ENCODE results near the gene TCL1B.
"Not testable (repeated sequence)": the region's sequence is repeated elsewhere in the genome, so short reads cannot be mapped to it uniquely, and the experiment has no call there.

Gene TCL1B, protein sequence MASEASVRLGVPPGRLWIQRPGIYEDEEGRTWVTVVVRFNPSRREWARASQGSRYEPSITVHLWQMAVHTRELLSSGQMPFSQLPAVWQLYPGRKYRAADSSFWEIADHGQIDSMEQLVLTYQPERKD

DNA sequence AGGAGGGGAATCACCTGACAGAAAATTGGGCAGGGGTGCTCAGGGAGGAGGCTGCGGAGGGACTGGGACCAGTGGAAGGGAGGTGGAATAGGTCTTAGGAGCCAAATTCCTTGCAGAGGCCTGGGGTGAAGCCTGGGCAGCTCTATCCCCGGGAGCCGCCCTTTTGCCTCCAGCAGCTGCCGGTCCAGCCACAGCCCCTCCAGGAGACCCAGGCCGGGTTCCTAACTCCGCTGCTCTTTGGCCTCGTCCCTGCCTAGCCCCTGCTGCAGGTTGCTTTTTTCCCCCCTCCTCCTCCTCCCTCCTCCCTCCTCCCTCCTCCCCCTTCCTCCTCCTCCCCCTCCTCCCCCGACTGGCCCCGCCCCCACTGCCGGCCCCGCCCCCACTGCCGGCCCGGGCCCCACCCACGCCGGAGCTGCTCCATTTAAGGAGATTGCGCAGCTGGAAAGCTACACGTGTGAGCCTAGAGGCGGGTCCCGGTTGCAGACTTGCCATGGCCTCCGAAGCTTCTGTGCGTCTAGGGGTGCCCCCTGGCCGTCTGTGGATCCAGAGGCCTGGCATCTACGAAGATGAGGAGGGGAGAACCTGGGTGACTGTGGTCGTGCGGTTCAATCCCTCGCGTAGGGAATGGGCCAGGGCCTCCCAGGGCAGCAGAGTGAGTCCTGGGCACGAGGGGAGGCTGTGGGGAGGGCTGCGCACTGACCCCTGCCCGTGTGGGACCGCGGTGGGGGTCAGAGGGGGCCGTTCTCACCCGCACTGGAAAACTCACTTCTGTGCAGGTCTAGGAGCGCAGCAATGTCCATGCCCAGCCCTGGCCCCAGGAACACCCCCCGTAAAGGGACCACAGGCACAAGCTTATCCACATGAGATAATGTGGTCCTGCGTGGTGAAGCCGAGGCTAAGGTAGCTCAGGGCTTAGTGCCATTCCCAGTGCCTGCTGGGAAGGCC lies at the start of gene TCL1B:
Gene TCL1B, plus strand, starts transcription at position 449 of the 945 bp plus-strand sequence. Its CDS starts 42 bp downstream, at position 491.
- DNase-seq = no peak

DNA sequence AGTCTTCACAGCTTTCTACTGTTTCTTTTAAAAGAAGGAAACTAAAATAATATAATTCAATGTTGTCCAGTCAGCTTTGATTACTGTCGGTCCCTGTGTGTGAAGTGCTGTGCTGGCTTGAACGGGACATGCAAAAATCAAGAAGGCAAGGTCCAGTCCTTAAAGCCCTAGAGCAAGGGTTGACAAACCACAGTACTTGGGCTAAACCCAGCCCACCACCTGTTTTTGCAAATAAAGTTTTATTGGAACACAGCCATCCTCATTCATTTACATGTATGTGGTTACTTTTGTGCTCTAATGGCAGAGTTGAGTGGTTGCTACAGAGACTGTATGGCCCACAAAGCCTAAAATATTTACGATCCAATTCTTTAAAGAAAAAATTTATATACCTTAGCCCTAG lies 41.2 kb upstream of the TCL1B start:
- DNase-seq = no peak

DNA sequence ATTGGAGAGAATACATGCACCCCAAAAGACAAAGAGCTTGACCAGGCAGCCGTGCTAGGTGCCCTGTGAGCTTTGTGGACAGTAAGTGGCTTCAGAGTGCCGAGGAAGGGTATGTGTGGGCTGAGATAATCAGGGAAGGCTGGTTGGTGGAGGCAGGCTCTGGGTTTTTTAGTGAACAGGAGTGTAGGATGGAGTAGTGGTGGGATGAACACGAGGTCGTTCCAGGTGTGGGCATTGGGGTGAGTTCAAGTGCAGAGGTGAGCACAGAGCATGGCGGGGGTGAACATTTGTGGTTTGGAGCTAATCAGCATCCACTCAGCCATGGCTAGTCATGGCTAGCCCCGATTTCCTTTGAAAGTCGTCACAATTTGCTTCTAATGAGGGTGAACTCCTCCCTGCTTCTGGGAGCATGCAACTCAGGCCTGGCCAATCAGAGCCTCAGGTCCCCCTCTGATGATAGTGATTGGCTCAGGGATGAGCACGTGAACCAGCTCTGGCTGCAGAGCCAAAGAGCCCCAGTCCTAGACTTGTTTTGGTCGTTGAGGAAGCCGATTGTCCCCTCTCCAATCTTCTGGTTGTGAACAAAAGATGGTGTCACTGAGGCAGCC lies 40.7 kb upstream of the TCL1B start:
- DNase-seq = no peak

DNA sequence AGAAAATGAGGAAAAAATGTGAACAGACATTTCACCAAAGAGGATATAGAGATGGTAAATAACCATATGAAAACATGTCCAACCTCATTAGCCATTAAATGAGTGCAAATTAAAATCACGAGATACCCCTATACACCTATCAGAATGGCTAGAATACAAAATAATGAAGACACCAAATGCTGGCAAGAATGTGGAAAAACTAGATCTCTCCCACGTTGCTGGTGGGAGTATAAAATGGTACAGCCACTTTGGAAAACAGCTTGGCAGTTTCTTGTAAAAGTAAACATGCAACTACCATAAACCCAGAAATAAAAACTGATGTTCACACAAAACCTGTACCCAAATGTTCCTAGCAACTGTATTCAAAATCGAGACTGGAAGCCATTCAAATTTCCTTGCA lies 38.3 kb upstream of the TCL1B start:
- no peak for DNase-seq

DNA sequence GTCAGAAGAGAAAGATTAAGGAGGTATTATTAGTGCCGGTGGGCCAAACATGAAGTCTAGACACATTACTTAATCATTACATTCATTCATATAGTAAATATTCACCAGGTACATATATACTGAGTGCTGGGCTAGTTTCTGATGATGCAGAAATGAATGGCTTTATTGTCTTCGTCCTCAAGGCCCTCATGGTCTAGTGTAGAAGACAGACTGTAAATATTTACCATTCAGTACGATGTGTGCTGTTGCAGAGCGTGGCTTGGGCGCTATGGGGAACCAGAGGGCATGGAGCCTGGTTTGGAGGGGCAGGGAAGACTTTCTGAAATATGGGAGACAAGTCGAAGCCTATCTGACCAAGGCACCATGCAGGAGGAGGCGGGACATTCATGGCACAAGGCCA lies 37.0 kb upstream of the TCL1B start:
- no peak for DNase-seq

DNA sequence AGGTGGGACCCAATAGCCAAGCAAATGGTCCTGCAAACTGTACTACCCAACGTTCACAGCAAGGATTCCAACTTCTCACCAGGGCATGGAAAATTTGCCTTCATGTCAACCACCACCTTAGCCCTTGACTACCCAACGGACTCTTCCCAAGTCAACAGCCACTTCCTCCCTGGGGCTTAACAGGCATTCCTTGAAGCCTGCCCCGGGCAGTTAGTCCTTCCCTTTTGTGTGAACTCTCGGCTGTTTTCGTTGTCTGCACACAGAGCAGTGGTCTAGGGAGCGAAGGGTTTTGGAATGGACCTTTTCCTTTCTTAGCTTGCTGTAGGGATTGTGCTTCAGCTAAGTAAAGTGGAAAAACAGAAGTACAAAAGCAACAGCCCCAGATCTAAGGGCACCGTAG lies 35.2 kb upstream of the TCL1B start:
- no peak for DNase-seq

DNA sequence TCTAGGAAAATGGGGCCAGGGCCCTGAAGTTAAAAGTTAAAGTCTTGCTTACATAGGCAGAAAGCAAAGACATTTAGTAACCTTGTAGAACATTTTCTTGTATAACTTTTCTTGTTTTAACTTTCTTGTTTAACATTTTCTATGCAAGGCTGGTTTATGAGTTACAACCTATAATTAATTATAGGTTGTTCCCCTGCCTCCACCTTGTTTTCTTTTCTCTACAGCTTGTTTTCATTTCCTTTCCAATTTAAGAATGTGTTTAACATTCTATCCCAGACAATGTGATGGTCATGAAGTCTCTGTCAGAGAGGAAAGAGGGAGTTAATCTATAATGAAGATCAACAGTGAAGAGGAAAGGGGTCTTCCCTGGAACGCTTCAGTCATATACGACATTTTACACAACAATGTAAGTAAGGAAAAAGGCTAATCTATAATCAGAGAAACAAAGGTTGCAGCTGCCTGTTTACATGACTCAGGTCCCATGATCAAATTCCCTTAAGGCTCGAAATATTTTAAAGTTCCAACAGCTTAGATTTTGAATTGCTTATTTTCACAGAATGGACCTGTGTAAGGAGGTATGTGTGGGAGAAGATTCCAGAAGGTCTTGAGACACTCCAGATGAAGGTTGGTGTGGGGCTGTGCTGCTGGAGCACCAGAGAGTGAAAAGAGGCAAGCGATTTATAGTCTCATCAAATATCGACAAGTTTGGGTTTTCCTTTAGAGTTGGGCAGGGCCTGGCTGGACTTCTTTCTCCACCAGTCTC lies 34.2 kb upstream of the TCL1B start:
- DNase-seq = no peak

DNA sequence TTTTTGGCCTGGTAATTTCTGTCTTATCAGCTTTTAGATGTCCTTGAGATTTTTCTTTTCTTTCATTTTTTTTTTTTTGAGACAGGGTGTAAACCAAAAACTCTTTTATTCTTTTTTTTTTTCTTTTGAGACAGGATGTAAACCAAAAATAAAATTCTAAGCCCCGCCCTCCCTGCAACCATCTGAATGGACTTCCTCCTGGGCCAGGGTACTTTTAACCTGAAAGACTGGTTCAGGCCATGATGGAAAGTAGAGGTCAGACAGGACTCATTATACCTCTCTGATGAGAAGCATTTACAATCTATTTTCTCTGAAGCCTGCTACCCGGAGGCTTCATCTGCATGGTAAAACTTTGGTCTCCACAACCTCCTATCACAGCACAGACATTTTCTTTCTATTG lies 33.5 kb upstream of the TCL1B start:
- DNase-seq = no peak

DNA sequence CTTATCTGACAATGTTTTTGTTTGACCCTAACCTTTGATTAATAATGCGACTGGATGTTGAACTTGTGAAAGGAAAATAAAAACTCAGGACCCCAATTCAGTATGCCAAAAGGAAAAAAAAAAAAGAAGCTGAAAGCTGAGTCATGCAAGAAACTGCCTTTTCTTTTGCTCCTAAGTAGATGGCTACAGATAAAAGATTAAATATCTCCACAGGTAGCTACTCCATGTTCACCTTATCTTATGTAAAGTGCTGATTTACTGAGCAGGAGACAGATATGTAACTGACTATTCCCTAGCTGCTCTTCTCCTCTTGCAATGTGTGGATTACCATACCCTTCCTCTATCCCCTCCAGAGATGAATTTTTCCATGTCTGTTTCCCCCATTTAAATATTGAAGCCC lies 30.8 kb upstream of the TCL1B start:
- no peak for DNase-seq

DNA sequence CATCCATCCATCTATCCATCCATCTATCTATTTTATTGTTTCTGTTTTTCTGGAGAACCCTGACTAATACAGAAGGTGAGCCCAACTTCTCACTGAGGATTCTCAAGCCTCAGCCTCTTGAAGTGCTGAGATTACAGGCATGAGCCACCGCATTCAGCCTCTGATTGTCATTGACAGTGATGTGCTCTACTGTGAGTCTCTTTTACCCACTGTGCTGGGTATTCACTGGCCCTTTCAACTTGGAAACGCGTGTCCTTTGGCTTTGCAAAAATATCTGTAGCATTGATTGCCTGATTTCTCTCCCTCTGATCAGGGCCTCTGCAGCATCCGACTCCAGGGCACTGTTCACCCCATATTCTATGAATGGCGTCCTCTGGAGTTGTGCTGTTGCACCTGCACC lies 29.6 kb upstream of the TCL1B start:
- DNase-seq = no peak

DNA sequence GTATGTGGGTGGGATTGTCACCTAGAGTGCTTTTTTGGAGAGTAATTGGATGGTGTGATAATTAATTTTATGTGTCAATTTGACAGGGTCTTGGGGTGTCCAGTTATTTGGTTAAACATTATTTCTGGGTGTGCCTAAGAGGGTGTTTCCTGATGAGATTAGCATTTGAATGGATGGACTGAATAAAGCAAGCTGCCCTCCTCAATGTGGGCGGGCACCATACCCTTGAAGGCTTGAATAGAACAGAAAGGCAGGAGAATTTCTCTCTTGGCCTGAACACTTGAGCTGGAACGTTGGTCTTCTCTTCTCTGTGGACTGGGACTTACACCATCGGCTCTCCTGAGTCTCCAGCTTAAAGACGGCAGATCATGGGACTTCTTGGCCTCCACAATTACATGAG lies 28.8 kb upstream of the TCL1B start:
- DNase-seq = no peak

DNA sequence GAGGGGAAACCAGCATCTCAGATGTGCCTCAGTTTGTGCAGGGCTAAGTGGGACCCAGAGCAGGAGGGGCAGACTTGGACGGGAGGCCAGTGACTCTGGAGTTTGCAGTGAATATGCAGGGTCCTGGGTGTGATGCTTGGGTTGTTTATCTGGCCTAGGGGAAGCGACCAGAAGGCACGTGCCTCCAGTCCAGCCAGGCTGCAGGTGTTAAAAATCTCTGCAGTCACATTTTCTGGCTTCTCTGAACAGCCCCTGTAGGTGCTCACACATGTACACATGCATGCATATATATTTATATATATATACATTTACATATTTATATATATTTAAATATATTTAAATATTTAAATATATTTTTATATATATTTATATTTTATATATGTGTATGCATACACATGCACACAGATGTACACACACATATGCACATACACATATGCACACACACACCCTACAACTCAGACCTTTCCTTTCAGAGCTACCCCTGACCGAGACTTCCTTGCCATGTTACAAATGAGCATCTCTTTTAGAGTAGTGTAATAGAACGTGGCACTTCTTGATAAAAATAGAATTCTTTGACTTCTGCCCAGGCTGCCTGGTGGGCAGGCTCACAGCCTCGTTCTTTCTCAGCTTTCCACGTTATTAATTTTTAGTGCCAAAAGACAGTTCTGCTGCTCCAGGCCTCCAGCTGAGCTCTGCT lies 26.8 kb upstream of the TCL1B start:
- DNase-seq = no peak

DNA sequence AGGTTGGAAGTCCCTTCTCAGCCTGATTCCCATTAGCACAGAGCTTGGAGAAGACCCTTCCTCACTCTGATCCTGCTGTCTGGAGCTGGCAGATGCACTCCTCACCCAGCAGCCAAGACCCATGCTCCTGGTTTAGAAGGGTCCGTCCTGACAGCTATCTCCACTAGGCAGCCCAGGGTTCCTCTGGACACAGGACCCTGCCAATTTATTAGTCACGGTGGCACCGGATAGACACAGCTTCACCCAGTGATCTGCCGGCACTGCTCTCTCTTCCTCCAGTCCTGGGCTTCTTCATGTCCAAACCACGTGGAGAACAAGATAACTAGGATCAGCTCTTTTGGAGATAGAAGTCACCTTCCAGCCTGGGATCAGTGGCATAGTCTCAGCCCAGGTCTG lies 26.2 kb upstream of the TCL1B start:
- no peak for DNase-seq

DNA sequence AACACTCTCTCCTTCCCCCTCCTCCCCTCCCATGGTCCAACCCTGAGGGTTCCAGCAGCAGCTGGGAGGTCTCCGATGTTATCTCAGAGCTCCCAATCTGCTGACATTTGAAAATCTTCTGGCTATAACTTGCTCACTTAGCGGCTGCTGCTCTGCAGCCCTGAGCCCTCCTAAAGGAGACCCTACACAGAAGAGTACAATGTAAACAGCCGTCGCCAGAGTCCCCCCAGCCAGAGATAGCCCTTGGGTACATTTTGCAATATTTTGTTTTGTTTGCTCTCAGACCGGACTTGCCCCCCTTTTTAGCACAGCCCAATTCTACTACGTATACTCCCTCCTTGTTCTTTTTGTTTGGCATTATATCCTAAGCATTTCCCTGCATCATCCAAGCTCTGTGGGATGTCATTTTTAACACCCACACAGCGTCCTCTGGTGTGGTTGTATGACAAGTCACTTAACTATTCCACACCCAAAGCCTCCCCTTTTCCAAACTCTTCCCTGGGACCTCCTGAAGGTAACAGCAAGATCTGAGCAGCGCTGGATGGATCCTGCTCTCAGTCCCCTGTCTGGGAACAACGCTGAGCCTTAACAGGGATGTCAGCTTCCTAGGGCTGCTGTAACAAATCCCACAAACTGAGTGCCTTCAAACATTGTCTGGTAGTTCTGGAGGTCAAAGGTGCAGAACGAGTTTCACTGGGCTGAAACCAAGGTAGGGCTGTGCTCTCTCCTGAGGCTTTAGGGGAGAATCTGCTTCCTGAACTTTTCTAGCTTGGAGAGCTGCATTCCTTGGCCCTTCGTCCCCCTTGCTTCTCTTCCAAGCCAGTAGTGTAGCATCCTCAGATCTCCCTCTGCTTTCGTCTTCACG lies 25.3 kb upstream of the TCL1B start:
- DNase-seq = no peak

DNA sequence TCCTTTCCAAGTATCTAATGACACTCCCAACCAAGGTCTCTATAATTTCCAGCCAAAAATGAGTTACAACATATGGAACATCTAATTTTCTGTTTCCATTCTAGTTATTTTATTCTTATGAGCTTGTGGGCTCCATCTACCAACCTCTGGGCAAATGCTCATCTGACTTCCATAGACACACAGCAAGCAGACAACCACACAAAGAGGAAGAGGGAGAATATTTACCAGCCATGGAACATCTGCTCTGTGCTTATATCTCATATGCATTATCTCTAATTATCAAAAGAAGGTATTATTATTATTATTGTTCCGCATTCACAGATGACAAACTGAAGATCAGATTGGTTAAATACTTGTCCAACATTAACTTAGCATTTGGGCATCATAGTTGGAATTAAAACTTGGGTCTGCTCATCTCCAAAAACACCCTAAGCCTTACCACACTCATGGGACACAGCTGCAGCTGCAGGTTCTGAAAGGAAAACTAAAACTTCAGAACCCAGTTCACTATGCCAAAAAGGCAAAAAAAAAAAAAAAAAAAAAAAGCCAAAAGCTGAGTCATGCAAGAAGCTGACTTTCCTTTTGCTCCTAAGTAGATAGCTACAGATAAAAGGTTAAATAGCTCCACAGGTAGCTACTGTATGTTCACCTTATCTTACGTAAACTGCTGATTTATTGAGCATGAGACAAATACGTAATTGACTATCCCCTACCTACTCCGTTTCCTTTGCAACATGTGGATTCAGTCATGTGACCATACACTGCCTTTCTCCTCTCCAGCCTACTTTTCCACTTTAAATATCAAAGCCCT lies 23.6 kb upstream of the TCL1B start:
- no peak for DNase-seq

DNA sequence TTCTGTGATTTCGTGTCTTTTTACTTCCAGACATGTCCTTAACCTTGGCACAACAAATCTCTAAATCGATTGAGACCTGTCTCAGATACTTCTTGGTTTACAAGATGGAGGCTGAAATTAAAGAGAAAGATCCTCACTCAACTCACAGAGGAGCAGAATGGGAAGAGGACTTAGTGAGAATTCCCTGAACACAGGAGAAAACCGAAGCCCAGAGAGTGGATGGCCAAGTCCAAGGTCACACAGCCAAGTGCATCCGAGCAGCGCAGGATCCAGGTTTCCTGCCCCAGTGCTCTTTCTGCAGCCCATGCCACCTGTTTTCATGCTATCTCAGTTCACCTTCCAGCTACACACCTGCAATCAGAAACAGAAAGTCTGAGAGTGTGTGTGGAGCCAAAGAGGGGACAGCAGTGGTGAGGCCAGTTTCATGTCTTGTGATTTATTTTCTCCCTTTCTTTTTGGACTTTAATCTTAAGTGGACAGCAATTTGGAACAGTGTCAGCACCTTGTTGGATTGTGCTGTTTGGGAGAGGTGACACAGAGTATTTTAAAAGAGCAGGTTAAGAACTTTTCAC lies 22.9 kb upstream of the TCL1B start:
- no peak for DNase-seq

DNA sequence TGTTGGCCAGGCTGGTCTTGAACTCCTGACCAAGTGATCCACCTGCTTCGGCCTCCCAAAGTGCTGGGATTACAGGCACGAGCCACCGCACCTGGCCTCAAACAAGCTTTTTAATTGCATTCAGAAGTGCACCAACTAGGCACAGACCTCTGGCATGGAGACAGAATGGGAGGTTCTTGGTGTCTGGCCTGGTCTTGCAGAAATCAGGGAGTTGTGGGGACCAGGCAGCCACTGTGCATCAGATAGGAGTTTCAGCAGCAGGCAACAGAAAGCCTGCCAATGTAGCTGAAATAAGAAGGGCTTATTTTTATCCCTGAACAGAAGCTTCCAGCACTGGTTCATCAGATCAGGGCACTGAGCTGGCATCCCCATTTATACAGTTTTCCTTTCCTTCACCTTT lies 22.2 kb upstream of the TCL1B start:
- no peak for DNase-seq

DNA sequence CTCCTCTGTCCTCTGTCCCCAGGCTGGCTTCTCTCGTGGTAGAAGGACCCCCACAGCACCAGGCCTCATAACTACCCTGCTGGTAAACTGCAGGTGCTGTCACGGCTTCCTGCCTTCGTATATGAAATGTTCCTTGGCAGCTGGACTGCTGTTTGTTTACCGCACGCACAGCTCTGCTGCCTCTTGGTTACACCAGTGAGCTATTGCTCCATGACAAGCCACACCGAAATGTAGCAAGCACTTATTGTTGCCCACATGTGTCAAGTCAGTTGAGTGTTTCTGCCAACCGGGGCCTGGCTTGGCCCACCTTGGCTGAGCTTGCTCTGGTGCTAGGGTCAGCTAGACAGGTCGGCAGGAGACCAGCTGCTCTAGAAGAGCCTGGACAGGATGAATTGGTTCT lies 21.7 kb upstream of the TCL1B start:
- no peak for DNase-seq

DNA sequence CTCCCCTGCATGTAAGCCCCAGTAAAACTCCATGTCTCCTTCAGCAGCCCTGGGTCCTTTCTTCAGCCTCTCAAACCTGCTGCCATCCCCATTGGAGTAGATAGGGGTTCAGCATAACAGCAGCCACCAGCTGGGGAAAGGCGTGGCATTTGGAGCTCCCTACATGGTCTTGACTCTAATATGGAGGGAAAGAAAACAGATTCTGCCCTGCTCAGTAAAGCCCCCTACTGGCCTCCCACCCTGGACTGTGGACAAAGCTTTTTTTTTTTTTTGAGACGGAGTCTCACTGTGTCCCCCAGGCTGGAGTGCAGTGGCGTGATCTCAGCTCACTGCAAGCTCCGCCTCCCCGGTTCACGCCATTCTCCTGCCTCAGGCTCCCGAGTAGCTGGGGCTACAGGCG lies 20.7 kb upstream of the TCL1B start:
- DNase-seq = not testable (repeated sequence)

DNA sequence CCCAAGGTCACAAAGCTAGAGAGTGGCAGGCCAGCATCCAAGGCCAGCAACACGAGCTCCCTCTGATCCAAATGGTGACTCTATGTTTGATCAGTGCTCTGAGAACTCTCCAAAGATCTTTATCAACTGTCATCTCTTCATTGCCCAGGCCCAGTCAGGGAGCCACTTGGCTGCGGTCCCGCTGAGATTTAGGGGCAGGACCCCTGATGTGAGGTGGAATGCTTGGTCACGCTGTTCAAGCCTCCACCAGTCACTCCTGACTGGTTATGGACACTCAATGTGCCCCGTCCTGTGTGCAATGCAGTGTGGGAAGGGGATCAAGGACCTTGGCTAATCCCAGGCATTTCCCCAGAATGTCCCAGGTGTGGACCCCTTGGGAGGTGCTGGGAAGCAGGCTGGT lies 19.8 kb upstream of the TCL1B start:
- no peak for DNase-seq

DNA sequence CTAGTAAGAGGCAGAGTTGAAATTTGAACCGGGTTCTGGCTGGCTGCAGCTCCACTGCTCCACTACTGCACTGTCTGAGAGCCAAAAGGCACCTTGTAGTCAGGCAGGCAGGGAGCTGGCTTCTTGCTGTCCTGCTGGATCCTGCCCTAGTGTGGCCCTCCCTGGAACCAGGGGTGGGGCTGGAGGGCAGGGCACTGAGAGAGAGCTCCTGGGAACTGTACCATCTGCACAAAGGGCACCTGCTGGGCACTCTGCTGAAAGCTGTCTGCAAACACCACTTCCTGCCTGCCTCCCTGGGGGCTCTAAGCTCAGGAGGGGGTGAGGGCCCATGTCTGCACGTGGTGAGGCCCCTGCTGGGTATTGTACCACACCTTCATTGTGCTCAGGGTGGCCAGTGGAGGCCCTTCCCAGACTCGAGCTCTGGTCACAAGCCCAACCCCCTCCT lies 19.0 kb upstream of the TCL1B start:
- no peak for DNase-seq
